ENCODE data around the gene DCUN1D4.

The DCUN1D4 gene

DNA sequence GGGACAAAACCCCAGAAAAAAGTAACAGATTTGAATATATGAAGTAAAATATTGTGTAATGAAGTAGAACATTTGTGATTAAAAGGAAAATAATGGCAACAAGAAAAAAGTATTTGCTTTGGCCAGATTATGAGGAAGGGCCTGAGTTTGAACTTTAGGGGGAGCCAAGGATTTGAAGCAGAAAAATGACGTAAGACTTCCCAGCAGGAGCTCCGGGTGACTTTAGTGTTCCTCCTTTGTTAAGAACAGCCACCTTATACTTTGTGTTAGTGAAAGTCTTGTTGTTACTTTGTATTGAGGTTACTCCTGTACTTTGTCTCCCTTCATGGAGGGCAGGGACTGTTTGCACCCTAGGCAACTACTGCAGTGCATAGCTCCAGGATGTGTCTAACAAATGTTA, 41.1 kb downstream of the DCUN1D4 start:
- TF ChIP-seq, protein P1, sequence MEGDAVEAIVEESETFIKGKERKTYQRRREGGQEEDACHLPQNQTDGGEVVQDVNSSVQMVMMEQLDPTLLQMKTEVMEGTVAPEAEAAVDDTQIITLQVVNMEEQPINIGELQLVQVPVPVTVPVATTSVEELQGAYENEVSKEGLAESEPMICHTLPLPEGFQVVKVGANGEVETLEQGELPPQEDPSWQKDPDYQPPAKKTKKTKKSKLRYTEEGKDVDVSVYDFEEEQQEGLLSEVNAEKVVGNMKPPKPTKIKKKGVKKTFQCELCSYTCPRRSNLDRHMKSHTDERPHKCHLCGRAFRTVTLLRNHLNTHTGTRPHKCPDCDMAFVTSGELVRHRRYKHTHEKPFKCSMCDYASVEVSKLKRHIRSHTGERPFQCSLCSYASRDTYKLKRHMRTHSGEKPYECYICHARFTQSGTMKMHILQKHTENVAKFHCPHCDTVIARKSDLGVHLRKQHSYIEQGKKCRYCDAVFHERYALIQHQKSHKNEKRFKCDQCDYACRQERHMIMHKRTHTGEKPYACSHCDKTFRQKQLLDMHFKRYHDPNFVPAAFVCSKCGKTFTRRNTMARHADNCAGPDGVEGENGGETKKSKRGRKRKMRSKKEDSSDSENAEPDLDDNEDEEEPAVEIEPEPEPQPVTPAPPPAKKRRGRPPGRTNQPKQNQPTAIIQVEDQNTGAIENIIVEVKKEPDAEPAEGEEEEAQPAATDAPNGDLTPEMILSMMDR (IDR thresholded peaks at IDR 0.05), result no peak

DNA sequence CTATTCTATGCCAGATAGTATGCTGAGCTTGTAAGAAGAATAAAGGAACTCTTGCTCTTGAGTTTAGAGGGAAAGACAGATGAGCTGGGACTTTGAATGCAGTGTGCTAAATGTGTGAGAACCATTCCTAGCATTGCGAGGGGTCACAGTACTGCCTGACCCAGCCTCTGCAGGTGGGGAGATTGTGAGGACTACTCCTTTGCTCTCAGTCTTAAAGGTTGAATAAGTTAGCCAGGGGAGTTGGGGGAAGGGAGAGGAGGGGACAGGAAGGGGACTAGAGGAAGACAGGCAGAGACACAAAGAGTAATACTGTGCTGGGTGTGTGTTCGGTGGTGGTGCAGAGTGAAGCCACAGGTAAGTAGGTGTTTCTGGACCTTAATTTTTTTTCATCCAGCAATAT, 41.7 kb downstream of the DCUN1D4 start:
- TF ChIP-seq, protein P1 (IDR thresholded peaks at IDR 0.05), result no peak

GRCh38 chr4:51885363-51885762, 42.4 kb downstream of the DCUN1D4 start:
- TF ChIP-seq, protein P1 (IDR thresholded peaks at IDR 0.05), result peak; percentile 34; the same call in 1 of the 2 replicates

GRCh38 chr4:51890760-51891159, 47.8 kb downstream of the DCUN1D4 start:
- TF ChIP-seq, protein P1 (IDR thresholded peaks at IDR 0.05), result no peak

DNA sequence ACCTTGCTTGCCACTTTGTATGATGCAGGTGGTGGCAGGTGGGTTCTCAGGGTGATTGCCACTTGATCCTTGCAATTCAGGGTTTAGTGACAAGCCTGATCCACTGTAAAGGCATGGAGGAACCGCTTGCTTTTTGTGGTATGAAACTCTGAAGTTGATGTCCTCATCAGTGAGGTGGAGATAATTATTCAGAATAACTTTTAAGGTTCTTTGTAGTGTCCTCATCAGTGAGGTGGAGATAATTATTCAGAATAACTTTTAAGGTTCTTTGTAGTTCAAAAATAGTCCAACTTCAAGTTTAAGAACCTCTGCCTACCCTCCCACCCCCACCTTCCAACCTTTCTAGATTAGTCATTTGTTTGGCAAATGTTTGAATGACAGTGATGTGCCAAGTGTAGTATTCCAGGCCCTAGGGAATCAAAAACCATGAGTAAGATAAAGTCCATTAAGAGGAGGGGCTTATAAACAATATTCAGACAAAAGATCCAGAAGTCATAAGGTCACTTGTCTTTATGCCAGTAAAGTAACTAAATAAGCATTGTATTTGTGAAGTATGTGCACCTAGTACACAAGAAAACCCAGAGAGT, 51.2 kb downstream of the DCUN1D4 start:
- TF ChIP-seq, protein P1 (IDR thresholded peaks at IDR 0.05), result no peak

- TF ChIP-seq, protein P1 (IDR thresholded peaks at IDR 0.05), result no peak
Observed at GRCh38 chr4:51895158-51895557, 52.2 kb downstream of the DCUN1D4 start.

GRCh38 chr4:51895816-51896408, 53.0 kb downstream of the DCUN1D4 start:
- TF ChIP-seq, protein P1 (IDR thresholded peaks at IDR 0.05), result peak; percentile 87
